GM21737 (cell line): ENCODE data around the gene ARSD.
A peak's percentile ranks its signal among the peaks of the same experiment; 100 is the strongest.
"Not testable (repeated sequence)": the region's sequence is repeated elsewhere in the genome, so short reads cannot be mapped to it uniquely, and the experiment has no call there.

Experiments
- ATAC-seq: cut with Tn5 transposase; IDR thresholded peaks from one replicate; pipeline ENCODE4 v1.9.1; 2021; ENCODE audit warnings: mild to moderate bottlenecking, moderate library complexity; ENCODE audit not compliant: unreplicated experiment

Gene ARSD, protein sequence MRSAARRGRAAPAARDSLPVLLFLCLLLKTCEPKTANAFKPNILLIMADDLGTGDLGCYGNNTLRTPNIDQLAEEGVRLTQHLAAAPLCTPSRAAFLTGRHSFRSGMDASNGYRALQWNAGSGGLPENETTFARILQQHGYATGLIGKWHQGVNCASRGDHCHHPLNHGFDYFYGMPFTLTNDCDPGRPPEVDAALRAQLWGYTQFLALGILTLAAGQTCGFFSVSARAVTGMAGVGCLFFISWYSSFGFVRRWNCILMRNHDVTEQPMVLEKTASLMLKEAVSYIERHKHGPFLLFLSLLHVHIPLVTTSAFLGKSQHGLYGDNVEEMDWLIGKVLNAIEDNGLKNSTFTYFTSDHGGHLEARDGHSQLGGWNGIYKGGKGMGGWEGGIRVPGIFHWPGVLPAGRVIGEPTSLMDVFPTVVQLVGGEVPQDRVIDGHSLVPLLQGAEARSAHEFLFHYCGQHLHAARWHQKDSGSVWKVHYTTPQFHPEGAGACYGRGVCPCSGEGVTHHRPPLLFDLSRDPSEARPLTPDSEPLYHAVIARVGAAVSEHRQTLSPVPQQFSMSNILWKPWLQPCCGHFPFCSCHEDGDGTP

DNA sequence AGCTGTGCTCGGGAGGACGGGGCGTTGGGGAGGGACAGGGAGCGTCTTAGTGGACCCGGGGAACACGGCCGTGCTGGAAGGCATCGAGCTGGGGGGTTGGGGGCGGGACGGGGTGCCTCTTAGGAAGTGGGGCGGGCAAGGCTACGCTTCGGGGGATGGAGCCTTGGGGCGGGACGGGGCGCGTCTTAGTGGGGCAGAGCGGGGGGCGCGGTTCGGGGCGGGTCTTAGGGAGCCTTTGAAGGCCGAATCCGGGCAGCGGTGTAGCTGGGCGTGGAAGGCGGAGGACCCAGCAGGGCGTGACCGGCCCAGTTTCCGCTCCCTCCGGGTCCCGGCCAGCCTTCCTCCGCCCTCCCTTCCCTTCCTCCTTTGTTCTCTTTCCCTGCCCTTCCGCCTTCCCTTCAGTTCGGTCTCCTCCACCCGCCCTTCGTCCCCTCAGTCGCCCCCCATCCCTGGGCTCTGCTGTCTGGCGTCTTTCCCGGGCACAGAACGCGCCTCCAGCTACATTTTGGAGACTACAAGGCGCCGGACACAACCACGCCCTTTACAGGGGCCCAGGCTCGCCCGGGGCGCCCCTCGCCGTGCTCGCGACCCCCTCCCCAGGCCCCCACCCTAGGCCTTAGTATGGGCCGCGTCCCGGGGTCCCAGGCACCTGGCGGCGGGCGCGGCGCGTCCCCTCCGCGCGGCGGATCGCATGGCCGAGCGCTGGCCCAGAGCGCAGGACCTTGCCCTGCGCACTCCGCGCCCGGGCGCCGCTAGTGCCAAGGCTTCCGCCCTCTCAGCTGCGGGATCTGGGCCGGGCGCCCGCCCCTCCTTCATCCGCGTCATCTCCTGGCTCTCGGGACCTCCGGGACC is at the start of gene ARSD:
Gene ARSD (minus strand): TSS at position 757 of the 852 bp plus-strand sequence. CDS start 64 bp downstream, at position 693.
- peak; percentile 87 for ATAC-seq

DNA sequence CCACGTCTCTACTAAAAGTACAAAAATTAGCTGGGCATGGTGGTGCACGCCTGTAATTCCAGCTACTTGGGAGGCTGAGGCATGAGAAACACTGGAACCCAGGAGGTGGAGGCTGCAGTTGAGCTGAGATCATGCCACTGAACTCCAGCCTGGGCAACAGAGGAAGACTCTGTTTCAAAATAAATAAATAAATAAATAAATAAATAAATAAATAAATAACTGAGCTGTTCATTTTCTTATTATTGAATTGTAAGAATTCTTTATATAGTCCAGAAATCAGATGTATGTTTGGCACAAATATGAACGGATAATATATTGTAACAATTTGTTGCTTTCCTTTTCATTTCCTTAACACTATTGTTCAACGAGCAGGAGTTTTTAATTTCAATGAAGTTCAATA is 49.5 kb upstream of the ARSD start:
- not testable (repeated sequence) for ATAC-seq

DNA sequence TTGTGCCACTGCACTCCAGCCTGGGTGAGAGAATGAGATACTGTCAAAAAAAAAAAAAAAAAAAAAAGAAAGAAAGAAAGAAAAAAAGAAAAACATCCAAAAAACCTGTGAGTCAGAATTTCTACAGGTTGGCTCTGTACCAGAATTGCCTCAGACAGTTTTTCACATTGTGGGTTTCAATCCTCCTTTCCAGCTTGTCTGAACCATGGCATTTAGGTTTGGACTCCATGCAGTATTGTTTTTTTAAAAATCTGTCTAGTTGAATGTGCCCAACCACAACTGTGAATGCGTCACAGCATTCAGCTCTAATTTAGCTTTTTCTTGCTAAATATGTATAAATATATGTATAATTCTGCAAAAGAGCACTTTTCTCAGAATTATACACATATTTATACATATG is 45.8 kb upstream of the ARSD start:
- no peak for ATAC-seq

DNA sequence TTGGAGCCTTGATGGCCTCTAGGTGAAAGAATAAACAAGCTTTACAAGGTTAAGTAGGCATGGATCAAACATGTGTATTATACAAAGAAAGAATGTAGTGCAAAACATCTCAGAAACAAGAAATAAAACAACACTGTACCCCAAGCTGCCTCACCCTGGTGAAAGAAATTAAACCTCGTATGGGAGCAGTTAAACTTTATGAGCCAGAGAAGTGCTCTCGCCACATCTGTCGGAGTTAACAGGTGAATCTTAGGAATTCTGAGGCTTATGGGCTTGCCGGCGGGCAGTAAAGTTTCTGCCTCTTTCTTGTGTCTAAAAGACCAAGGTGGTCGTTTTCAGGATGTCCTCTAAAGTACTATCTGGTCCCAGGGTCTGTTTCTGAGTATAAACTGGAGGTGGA is 43.3 kb upstream of the ARSD start:
- ATAC-seq: no peak

DNA sequence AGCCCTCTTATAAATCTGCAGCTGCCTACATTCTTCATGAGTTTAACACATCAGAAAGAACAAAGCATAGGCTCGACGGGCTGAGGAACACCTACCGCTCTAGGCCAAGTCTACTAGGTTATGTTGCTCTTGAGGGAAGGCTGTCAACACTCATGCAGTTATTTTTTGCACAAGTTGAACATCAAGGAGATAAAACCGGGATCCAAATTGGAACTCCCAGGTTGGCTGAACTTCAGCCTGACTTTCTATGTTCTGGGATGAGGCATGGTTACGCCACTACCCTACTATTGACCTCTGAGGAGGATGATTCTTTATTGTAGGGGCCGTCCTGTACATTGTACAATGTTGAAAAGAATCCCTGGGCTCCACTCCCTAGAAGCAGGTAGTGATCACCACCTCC is 39.9 kb upstream of the ARSD start:
- no peak for ATAC-seq

DNA sequence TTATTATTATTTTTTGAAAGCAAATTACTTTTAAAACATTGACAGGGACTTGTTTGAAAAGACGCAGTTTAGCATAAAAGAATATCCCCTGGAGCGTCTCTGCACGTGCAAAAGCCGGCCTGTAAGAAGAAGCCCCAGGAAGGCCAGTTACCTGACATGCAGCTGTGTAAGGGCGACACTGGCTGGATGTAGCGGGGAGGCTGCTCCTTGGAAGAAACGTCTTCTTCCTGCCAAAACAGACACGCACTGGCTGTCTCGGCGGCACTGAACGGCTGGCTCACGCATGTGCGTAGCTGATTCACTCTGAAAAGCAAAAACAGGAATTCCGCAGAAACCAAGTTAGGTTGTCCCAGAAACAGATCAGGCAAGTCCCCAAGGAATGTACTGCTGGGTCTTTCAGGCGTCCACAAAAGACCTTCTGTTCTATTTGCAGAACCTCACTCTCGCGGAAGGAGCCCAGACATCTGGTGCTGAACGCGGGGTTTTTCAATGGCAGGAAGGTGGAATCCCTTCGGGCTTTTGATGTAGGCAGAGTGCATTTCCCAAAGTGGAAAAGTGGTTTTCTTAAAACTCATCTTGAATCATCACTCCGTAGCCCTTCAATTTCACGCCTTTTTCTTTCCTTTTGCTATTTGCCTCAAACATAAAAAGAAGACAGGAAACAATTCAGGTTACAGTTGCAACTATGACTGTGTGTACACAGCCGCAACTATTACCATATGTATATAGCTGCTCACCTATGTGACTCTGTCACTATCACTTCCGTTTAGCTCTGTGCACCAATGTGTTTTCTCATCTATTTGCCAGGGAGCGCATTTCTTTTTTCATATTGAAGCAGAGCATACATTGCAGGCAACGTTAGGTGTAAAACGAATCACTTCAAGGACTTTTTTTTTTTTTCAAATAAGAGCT is 39.1 kb upstream of the ARSD start:
- no peak for ATAC-seq

DNA sequence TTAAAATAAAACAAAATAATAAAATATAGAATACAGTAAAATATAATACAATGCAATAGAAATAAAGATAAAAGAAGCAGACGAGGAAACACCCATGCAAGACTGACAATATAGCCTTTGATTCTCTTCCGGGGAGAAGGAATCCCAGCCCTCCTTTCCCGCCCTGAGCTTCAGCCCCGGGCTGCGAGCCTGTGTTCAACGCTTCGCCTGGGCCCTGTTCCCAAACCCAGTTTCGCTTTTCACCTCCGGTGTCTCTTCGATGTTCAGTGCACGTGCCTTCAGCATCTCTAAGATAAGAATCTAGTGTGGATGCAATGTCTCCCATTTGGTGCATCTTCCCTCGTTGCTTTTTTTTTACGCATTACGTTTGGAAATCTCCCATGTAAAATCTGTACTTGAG is 38.4 kb upstream of the ARSD start:
- no peak for ATAC-seq

DNA sequence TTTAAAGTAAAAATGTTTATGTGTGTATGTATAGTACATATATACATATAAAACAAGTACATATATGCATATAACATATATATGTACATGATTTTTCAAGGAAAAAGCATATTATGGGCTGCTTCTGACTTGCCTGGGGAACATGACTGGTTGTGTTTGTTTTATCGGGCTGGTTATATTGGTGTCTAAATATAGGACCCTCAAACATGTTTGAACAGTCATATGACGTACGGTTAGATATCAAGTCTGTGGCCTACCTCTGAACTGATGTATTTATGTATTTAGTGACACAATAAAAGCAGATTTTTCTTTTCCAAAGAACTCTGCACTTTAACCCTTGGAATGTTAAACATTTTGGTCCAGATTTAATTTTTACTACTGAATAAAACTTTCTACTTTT is 37.9 kb upstream of the ARSD start:
- no peak for ATAC-seq

DNA sequence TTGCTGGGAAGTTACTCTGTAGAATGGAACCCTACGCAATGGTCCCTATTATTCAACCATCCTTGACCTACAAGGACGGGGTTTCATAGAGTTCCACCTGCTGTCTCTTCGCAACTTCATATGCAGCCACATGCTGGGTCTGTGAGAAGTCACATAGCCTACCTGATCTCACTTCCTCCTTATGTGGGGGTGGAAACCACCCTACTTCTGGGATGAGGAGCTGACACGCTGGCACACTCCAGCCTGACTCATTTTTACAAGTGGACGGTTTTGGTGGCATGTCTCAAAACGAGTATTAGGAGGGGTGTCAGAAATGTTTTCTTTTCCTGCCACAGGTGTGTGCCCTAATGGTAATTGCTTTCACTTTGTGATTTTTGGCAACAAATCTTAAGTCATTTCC is 36.8 kb upstream of the ARSD start:
- peak; percentile 62 for ATAC-seq

DNA sequence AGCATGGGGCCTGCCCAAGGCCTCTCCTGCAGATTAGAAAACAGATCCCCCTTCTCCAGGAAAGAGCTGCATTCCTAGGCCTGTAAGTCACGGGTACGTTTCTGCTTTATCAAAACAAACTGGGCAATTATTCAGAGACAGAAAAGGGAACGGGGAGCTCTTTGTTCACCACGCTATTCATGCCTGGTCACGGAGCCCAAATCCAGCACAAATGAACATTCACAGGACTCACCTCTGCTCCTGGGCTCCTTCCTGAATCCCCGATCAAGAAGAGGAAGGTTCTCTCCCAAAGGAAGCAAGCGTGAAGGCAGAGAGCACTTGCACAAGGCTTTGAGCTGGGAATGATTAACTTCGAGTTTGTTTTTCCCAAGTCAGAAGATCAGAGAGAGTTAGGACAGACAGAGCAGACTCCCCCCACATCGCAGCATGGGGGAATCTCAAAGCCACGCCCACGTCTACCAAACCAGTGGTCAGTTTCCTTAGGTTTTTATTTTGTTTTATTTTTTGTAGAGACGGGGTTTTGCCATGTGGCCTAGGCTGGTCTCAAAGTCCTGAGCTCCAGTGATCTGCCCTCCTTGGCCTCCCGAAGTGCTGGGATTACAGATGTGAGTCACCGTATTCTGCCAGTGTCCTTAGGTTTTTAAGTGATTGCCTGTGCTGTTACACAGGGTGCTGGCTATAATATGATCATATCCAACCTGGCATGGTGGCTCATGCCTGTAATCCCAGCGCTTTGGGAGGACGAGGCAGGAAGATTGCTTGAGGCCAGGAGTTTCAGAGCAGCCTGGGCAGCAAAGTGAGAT is 35.1 kb upstream of the ARSD start:
- ATAC-seq: not testable (repeated sequence)

DNA sequence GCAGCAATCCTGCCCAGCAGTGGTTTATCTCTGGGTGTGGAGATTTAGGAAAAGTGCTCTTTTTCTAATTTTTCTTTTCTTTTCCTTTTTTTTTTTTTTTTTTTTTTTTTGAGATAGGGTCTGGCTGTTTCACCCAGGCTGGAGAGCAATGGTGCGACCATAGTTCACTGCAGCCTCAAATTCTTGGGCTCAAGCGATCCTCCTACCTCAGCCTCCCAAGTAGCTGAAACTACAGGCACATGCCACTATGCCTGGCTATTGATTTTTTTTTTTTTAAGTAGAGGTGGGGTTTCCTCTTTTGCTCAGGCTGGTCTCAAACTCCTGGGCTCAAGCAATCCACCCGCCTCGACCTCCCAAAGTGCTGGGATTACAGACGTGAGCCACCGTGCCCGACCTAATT is 34.3 kb upstream of the ARSD start:
- not testable (repeated sequence) for ATAC-seq

DNA sequence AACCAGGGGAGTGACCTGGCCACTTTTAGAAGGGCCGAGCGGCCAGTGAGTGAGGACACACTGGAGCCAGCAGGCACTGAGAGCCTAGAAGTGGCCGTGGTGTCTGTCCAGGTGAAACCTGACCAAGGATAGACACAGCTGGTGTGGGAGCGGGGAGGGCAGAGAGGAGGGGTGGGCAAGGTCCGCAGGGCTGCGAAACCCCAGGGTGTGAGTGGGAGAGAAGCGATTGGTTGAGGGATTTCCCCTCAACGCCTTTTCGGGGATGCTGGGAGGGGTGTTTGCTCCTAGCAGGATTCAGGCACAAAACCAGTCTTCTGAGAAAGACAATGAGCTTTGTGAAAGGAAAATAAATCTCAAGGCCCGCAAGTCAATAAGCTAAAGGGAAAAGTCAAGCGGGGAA is 33.2 kb upstream of the ARSD start:
- no peak for ATAC-seq

DNA sequence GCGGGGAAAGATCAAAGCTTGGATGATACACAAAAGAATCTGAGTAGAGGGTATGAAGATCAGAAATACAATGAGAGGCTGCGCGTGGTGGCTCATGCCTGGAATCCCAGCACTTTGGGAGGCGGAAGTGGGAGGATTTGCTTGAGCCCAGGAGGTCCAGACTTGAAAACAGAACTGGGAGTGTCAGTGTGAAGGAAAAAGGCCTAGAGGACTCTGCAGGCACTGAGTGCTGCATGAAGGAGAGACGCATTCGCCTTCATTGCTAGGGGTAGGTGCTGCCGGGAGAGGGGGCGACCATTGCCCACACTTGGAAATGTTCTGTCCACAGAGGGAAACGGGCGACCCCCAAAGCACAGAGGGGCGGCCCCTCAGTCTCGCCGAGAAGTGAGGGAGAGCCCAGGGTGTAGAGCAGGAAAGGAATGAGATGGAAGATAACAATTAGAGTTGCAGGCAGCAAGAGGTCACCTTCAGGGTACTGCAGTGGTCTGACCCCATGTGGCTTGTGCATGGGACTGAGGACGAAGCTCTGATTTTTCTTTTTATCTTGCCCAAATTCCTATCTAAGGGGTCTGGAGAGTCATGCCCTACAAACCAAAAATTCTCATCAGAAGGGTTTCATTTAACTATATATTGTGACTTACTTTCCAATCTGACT is 31.8 kb upstream of the ARSD start:
- ATAC-seq: no peak

DNA sequence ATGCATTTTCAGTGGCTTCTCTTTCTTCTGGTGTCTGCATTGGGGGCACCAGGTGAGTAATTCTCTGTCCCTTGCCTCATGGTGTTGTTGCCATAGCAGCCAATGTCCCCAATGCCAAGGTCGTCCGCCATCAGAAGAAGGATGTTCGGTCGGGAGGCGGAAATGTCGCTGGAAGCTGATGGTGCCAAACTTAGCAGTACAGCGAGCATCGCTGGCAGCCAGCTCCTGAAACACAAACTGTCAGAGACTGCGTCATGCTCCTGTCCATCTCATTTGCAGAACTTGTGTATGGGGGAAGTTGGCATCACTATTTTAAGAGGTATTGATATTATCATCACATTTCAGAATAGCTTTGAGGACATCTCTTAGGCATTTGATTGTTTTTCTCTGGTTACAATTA is 29.1 kb upstream of the ARSD start:
- ATAC-seq: no peak

DNA sequence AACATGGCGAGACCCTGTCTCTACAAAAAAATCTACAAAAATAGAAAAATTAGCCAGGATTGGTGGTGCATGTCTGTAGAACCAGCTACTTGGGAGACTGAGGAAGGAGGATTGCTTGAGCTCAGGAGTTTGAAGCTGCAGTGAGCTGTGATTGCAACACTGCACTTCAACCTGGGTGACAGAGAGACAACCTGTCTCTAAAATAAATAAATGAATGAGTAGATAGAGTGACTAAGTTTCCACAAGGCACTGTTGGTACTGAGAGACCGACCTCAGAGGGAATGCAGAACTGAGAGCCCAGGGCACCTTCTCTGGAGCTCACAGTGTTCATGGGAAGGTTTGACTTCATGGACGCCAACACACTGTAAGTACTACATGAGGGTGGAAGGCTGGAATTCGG is 26.7 kb upstream of the ARSD start:
- ATAC-seq: no peak

DNA sequence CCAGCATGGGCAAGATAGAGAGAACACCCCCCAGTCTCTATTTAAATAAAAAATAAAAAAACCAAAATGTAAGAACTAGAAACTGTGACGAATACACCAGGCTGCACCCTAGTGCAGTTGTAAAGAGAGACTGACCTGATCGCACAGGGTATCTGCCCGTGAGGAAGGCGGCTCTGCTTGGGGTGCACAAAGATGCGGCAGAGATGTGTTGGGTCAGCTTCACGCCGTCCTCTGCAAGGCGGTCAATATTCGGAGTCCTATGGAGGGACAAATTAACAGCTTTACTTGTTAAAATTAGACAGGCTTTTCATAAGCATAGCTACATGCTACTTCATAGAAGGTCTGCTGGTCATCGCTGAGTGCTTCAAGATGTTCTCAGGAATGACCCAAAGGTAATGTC is 26.1 kb upstream of the ARSD start:
- no peak for ATAC-seq

DNA sequence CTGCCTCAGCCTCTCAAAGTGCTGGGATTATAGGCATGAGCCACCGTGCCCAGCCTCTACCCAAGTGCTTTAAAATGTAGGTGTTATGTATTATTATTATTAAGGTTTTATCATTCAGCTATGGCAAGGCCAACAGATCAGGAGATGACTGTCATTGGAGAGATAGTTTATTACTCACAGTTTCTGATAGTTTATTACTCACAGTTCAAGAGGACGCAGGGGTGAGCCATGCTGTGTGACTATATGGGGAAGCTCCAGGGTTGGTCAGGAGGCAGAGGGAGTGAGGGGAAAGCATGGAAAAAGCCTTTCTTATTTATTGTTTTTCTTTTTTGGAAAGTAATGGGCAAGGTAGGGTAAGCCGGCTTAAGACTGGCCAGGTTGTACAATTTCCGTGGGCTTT is 25.4 kb upstream of the ARSD start:
- ATAC-seq: no peak

DNA sequence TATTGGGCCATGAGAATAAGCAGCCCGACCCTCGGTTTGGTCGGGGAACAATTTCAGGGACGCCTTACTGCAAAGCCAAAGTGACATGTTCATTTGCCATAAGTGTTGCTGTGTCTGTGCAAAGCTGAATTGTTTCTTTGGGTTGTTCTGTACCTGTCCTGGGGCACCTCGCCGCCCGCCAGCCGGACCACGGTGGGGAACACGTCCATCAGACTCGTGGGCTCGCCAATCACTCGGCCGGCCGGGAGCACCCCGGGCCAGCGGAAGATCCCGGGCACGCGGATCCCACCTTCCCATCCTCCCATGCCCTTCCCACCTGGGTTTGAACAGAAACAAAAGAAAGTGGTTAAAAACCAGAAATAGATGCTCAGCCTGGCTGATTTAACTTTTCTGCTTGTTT is 8.8 kb upstream of the ARSD start:
- not testable (repeated sequence) for ATAC-seq
